HG03135 (cell line): Measurements from ENCODE around the gene TAGLN2.
"Not testable (repeated sequence)": the region's sequence is repeated elsewhere in the genome, so short reads cannot be mapped to it uniquely, and the experiment has no call there.

ENCODE experiments used
- ATAC-seq: cut with Tn5 transposase; IDR thresholded peaks from one replicate; pipeline ENCODE4 v1.9.1; 2021; ENCODE audit warnings: mild to moderate bottlenecking, moderate library complexity; ENCODE audit not compliant: unreplicated experiment

The TAGLN2 gene

DNA sequence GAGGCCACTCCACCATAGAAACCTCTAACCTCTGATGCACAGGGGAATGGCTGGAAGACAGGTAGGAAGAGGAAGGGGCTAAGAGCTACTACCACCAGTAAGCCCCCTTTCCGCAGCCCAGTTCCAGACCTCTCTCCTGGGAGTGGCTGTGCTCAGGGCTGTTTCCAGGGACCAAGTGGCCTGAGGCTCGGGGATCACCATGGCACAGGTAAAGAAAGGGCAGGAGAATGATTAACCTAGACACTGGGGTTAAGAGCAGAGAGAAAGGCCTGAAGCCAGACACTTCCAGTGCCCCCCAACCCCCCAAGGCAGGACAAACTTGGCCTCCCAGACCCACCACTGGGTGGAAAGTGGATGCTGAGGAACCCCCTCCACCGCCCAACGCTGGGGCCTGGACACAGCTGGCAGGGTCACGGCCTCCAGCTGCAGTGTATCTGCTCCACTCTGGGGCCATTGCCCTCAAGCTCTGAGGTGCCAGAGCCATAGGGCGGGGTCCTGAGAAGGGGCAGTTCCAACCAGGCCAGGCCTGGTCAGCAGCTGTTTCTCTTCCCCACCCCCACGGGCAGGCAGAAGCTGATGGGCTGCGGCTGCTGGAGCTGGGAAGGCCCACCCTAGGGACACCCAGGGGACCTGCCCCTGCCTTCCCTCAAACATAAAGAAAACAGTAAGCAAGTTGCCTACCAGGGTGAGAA is 2.6 kb downstream of the TAGLN2 start:
- peak; percentile 11 for ATAC-seq

DNA sequence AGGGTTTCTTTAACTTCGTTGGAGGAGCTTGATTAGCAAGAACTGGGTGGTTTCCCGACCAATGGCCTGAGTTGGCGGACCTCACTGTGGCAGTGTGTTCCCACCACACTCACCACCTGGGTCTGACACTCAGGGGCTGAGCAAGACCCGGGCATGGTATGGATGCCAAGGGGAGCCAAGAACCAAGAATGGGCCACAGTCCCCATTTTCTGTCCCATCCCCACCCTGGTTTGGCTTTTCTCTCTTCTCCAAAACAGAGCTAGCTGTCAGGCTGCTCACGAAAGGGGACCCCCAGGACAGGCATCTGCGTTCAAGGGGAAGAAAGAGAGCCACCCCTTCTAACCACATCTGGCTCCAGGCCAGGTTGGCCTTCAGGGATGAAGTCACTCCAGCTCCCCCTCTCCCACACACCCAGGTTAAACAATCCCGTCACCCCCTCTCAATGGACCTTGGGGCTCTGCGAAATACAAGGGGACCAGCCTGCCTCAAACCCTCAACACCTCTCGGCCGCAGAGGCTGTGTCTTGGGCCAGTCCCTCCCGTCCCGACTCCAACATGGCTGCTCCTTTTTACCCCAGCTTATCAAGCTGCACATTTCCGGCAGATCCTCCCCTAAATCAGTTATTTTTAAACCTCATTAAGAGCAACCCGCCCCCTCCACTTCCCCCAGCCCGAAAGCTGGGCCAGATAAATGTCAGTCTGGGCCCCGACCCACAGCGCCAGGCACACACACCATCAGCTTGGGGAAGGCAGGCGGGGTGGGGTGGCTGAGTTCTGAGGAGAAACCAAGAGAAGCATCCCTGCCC is 3.4 kb downstream of the TAGLN2 start:
- ATAC-seq = no peak

DNA sequence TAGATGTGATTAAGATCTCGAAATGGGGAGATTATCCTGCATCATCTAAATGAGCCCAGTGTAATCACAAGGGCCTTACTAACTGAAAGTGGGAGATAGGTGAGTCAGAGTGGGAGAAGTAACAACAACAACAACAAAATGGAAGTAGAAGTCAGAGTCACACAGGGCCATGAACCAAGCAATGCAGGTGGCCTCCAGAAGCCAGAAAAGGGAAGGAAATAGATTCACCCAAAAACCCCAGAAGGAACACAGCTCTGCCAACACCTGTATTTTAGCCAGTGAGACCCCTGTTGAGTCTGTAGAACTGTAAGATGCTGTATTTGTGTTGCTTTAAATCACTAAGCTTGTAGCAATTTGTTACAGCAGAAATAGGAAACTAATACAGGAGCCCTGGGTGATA is 4.1 kb downstream of the TAGLN2 start:
- no peak for ATAC-seq

DNA sequence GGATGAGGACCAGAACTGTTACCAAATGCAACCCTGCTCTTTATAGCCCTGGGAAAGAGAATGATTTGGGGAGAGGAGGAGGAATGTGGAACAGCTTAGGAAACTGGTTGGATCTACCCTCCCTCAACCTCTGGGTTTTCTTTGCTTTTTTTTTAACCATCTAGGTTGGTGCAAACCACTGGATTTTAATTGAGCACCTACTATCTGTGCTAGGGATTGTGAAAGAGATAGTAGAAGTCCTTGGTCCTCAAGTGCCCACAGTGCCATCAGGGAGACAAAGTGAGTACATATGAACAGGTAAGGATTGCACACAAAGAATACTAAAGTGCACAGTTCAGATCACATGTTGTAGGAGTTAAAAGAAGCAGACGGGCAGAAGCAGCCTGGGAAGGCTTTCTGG is 4.7 kb downstream of the TAGLN2 start:
- no peak for ATAC-seq

DNA sequence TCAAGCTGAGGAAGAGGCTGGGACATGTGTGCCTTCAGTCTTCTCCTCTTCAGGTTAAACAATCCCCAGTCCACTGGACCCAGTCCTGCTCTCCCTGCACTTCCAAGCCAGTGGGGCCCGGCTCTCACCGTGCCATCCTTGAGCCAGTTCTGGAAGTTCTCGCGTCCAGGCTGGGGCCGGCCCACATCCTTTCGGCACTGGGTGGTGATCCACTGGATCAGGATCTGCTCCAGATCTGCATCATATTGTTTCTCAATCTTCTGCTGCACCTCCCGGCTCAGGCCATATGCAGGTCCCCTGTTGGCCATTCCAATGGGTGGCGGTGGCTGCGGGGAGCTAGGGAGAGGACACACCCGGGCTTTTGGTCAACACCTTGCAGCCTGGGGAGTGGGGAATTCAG is 5.1 kb downstream of the TAGLN2 start:
- ATAC-seq = no peak

DNA sequence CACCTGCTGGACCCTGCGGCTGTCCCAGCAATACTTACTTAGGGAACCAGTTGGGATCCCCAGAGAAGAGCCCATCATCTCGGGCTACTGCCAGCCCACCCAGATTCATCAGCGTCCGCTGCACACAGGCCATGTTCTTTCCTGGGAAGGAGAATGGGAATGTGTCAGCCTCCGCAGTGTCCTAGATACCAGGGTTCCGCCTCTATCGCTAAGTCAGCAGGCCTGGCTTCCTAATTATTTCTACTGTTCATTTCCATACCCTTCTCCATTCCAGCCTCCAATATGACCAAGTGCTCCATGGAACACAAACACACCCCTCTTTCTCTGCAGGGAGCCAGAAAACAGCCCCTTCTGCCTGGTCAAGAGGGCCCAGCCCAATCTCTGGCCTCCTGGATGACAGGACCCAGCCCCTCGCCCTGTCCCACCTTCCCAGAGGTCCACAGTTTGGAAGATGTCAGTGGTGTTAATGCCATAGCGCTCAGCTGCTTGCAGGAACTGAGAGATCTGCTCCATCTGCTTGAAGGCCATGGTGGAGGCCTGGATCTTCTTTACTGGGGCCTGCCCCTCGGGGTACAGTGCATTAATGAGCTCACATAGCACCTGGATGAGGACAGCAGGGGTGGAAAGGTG is 6.0 kb downstream of the TAGLN2 start:
- no peak for ATAC-seq

DNA sequence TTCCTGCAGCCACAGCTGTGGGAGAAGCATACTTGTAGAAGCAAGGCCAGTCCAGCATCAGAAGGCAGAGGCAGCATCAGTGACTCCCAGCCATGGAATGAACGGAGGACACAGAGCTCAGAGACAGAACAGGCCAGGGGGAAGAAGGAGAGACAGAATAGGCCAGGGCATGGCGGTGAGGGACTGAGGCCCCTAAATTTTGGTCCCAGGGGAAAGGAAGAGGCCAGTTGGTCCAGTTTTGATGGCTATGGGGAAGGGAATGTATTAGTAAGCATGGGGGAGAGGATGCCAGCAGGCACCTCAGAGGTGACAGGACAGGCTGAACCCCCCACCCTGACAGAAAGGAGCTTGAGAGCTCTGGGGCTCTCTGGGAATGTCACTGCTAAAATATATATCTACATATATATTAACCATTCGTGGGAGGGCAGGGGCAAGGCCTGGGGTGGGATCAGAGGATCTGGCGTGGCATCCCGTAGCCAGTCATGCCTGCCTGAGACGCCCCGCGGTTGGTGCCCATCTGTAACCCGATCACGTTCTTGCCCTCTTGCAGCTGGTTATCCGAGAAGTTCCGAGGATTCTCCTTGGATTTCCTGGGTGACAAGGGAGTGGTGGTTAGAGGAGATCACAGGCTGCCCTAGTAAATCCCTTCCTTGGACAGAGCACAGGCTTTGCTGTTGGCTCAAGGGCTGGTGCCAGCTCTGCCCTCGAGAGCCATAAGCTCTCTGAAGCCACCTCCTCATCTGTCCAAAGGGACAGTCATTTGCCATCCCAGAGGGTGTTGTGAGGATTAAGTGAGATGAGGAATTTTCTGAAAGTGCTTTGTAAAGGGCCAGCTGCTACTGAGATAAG is 6.7 kb downstream of the TAGLN2 start:
- ATAC-seq = no peak

DNA sequence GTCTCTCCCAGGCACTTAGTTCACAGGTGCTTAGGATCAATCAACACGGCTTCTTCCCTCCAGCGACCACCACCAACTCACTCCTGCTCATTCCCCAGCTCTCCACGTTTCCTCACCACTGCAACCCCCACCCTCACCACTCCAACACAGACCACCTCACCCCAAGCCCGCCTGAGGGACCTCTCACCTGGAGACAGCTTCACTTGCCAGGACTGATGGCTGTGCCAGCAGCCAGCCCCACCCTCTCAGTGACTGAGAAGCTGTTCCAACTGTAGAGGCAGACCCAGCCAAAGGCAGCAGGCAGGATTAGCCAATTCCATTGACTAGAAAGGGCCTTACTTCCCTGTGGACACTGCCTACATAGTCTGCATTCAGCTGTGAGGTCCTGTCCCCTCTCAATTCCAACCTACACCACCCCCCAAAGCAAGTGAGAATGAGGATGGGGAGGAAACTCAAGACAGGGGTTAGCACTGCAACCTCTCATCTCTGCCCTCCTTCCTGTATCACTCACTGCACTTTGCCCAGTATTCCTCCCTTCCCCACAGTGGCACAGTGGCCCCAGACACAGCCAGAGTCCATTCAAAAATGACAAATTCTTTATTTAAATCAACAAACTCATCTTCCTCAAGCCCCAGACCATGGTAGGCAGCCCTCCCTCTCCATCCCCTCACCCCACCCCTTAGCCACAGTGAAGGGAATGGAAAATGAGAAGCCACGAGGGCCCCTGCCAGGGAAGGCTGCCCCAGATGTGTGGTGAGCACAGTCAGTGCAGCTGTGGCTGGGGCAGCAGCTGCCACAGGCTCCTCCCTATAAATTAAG is 7.6 kb downstream of the TAGLN2 start:
- ATAC-seq = no peak

DNA sequence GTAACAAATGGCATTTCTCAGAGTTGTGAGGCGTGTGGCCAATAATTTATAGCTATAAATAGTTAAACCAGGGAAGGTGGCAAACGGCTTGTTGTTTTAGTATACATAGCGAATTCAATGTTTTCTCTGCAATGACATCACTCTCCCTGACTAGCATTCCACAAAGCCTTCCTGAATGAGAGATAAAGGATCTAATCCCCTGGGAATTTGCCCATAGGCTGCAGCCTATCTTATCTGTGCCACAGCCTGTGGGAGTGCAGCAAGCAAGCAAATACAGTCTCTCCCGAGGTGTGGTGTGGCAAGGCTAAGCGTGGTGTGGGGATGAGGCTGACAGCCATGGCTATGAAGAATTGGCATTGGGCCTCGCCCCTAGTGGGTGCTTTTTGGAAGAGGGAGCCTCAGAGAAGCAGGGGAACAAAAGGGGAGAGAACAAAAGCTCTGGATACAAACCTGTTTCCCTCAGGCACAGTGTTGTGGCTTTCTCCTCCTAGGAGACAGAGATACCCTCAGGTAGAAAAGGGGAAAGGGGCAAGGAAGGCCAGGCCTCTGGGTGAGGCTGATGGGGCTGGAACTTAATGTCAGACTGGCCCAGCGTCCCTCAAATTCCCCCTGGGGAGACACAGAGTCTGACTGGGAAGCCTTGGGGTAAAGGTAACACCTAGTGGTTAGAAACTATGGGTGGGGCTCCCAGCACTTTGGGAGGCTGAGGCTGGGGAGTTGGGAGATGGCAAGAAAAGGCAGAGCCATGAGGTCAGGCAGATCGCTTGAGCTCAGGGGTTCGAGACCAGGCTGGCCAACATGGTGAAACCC is 8.9 kb downstream of the TAGLN2 start:
- no peak for ATAC-seq

DNA sequence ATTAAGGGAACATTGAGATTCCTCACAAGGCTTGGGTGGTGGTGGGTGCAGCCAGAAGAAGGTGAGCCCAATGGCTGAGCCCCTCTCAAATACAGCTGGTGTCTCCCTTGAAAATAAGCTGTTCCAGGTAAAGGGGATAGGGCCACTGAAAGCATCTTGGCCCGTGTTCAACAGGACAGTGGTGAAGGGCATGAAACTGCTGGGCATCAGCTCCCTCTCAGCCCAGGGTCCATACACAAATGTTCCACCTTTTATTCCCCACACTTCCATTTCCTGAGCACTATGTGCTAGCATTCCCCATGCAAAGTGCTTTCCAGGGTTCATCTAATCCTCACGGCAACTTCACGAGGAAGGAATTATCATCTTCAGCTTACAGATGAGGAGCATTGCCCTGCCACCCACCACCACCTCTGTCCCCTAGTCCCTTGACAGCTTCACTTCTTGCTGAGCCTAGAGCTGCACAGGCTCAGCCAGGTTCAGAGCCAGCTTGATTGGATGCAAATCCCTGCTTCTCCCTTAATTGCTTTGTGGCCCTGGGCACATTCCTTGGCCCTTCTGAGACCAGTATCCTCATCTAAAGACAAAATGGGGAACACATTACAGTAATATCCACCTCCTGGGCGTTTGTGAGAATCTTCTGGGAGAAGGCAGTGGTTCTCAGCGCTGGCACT is 9.6 kb downstream of the TAGLN2 start:
- ATAC-seq = no peak

DNA sequence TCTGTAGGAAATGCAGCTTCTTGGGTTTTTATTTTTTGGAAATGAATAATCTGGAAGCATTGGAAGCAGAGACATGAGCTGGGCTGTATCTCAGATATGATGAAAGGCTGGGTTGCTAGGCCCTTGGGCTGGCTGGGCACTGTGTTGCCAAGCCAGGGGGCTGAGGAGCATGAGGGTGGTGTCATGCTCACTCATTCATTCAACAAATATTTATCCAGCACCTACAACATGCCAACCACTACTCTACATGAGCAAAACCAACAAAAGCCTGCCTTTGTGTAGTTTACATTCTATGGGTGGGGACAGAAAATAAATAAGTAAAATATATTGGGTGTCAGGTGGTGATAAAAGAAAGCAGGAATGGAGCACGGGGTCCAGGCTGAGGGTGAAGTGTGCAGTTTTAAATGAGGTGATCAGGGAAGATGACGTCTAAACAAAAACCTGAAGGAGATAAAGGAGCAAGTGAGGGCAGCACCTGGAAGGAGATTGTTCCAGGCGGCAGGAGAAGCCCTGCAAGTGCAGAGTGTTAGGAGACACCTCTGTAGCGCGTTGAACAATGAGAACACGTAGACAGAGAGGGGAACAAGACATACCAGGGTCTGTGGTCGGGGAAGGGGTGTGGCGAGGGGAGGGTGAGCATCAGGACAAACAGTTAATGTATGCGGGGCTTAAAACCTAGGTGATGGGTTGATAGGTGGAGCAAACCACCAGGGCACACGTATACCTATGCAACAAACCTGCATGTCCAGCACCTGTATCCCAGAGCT is 10.9 kb downstream of the TAGLN2 start:
- no peak for ATAC-seq

DNA sequence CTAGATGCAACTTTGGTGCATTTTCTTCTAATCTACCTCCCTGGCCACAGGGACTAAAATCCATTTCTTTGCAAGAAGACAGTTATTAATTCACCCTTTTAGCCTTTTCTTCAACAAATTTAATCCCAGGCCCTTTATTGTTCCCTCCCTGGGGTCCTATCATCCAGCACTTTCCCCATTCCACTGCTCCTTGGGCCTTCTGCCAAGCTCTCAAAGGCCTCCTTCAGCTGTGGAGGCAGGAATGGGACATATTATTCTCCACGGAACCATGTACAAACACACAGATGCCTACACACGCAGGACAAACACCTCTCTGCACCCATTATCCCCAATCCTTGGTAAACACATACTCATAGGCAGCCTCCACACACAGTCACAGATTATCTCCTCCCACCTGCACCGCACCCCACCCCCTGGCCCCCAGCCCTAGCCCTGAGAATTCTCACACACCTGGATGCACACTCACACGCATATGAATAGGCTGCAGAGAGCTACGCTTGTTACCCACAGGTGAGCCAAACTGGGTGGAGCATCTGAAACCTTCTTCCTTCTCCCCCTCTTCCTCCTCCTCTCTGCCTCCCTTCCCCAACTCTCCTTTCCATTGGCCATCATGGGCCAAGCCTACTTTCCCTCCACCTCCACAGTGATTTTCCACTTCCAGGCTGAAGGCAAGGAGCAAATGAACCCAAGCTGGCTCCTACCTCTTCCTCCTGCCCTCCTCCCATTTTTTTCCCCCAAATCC is 11.7 kb downstream of the TAGLN2 start:
- ATAC-seq = no peak

DNA sequence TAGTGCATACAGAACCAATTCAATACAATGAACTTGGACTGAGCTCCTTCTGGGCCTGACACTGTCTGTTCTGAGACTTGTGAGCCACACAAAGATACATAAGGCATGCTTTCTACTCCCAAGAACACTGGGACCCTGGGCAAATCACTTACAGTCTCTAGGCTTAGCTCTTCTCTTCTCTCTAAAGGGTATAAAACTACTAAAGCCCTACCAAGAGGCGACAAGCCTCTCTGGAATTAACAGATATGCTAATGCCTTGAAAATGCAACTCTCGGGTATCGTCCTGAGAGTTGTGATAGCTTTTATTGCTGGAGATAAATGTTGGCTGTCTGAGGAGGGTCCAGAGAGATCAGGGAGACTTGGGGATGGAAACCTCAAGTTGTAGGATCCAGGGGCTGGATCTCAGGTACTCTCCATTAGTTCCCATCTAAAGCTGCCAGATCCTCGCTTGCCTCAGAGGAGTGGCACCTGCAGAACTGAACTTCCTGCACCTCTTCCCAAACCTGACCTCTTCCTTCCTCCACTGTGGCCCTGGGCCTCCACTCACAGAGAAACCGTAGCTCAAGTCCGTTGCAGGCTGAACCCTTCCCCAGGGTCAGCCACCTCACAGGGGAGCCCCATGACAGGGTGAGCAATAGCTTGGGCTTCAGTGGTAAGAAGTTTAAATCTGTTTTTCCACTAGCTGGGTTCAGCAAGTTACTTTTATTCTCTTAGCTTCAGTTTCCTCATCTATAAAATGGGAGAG is 13.8 kb downstream of the TAGLN2 start:
- ATAC-seq = no peak

DNA sequence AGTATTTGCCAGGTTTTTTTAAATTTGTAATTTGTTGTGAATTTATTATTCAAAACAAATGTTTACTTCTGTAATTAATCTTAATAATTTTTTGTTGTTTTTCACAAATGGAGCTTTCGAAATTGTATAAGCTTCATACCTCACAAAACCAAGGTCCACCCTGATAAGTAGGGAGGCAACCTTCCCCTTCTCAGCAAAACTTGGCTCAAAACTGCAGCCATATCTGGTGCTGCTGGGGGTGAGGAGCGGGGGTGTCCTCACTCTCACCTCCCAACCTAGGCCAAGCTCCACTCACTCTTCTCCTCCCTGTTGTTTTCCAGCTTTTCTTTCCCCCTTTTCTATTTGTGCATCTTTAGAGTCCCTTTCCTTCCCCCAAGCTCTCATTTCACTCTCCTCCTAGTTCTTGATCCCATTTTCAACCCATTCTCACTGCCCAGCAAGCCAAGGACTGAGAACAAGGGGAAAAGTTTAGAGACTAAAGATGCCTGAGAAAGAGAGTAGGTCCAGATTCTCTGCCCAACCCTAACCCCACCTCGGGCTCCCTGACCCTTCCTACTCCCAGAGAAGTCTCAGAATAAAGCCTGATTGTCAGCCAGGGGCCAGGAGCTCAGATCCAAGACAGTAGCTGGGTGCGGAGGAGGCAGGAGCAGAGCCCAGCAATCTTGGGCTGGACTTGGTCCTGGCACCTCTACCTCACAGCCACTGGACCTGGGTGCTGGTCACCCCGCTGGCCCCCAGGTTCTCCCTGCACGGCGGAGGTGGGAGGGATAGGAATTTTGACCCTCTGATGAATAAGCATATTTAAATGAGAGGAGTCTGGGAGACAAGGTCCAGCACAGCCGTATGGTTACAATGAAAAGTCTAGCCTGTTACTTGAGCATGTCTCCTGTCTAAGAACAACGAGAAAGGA is 17.0 kb downstream of the TAGLN2 start:
- ATAC-seq = no peak

DNA sequence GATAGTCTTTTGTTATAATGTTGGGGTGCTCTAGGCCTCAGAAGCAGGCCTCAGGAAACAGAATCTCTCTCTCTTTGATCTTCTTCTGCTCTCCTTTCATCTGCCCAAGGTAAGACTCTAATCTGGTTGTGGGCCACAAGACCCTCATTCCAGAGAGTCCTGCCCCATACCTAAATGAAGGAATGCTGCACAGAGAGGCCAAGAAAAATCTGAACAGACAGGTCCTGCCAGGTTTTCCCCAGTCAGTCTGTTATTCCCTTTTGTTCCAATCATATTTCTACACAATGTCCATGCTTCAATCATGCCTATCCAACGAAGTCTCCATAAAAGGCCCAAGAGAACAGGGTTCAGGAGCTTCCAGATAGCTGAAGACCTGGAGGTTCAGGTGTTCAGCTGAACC is 18.3 kb downstream of the TAGLN2 start:
- ATAC-seq = no peak

DNA sequence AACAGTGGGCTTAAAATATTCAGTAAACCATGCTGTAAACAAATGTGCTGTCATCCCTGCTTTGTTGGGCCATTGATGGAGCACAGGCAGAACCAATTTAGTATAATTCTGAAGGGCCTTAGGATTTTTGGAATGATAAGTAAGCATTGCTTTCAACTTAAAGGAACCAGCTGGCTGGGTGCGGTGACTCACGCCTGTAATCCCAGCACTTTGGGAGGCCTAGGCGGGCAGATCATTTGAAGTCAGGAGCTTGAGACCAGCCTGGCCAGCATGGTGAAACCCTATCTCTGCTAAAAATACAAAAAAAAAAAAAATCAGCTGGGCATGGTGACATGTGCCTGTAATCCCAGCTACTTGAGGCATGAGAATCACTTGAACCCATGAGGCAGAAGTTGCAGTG is 21.3 kb downstream of the TAGLN2 start:
- ATAC-seq = not testable (repeated sequence)
